ENCODE measurements around the gene EZH2.

EZH2 gene

GRCh38 chr7:148831782-148832181, 52.3 kb downstream of the EZH2 start:
- no peak overlapping the region for H3K27ac ChIP-seq (ENCODE audit: low read length)
- H3K9ac ChIP-seq (ENCODE audit: low read length in 2 of 2), result no peak overlapping the region
- no peaks in the 10 kb centered on the region for H3K36me3 ChIP-seq (ENCODE audit: control insufficient read depth in 2 of 2, insufficient read depth in 2 of 2, low read length in 2 of 2)
- H3K4me3 ChIP-seq (ENCODE audit: low read length in 2 of 2), result no peak overlapping the region
- H3K4me1 ChIP-seq (ENCODE audit: control insufficient read depth, insufficient read depth, low read length), result no peaks in the 10 kb centered on the region
- H3K9me3 ChIP-seq (ENCODE audit: control insufficient read depth in 2 of 2, low read length in 2 of 2), result no peaks in the 10 kb centered on the region
- no peaks in the 10 kb centered on the region for H3K27me3 ChIP-seq (ENCODE audit: control insufficient read depth in 1 of 2, insufficient read depth in 2 of 2, low read length in 2 of 2)

GRCh38 chr7:148830897-148831692, 53.0 kb downstream of the EZH2 start:
- Histone ChIP-seq H3K4me3 (ENCODE audit: low read length in 2 of 2) (no peak overlapping the region), H3K4me1 (ENCODE audit: control insufficient read depth, insufficient read depth, low read length) (no peaks in the 10 kb centered on the region), H3K27me3 (ENCODE audit: control insufficient read depth in 1 of 2, insufficient read depth in 2 of 2, low read length in 2 of 2) (no peaks in the 10 kb centered on the region), H3K36me3 (ENCODE audit: control insufficient read depth in 2 of 2, insufficient read depth in 2 of 2, low read length in 2 of 2) (no peaks in the 10 kb centered on the region), H3K9me3 (ENCODE audit: control insufficient read depth in 2 of 2, low read length in 2 of 2) (no peaks in the 10 kb centered on the region), H3K9ac (ENCODE audit: low read length in 2 of 2) (no peak overlapping the region), H3K27ac (ENCODE audit: low read length) (no peak overlapping the region)

GRCh38 chr7:148828965-148829364, 55.1 kb downstream of the EZH2 start:
- Histone ChIP-seq H3K9ac (ENCODE audit: low read length in 2 of 2) (no peak overlapping the region), H3K4me3 (ENCODE audit: low read length in 2 of 2) (no peak overlapping the region), H3K4me1 (ENCODE audit: control insufficient read depth, insufficient read depth, low read length) (no peaks in the 10 kb centered on the region), H3K9me3 (ENCODE audit: control insufficient read depth in 2 of 2, low read length in 2 of 2) (no peaks in the 10 kb centered on the region), H3K36me3 (ENCODE audit: control insufficient read depth in 2 of 2, insufficient read depth in 2 of 2, low read length in 2 of 2) (no peaks in the 10 kb centered on the region), H3K27ac (ENCODE audit: low read length) (no peak overlapping the region), H3K27me3 (ENCODE audit: control insufficient read depth in 1 of 2, insufficient read depth in 2 of 2, low read length in 2 of 2) (no peaks in the 10 kb centered on the region)

GRCh38 chr7:148825338-148825737, 58.8 kb downstream of the EZH2 start:
- no peak overlapping the region for H3K9ac ChIP-seq (ENCODE audit: low read length in 2 of 2)
- H3K27ac ChIP-seq (ENCODE audit: low read length), result no peak overlapping the region
- no peaks in the 10 kb centered on the region for H3K36me3 ChIP-seq (ENCODE audit: control insufficient read depth in 2 of 2, insufficient read depth in 2 of 2, low read length in 2 of 2)
- H3K27me3 ChIP-seq (ENCODE audit: control insufficient read depth in 1 of 2, insufficient read depth in 2 of 2, low read length in 2 of 2), result no peaks in the 10 kb centered on the region
- no peaks in the 10 kb centered on the region for H3K4me1 ChIP-seq (ENCODE audit: control insufficient read depth, insufficient read depth, low read length)
- H3K9me3 ChIP-seq (ENCODE audit: control insufficient read depth in 2 of 2, low read length in 2 of 2), result no peaks in the 10 kb centered on the region
- H3K4me3 ChIP-seq (ENCODE audit: low read length in 2 of 2), result no peak overlapping the region

- Histone ChIP-seq H3K27me3 (ENCODE audit: control insufficient read depth in 1 of 2, insufficient read depth in 2 of 2, low read length in 2 of 2) (no peaks in the 10 kb centered on the region), H3K36me3 (ENCODE audit: control insufficient read depth in 2 of 2, insufficient read depth in 2 of 2, low read length in 2 of 2) (no peaks in the 10 kb centered on the region), H3K9me3 (ENCODE audit: control insufficient read depth in 2 of 2, low read length in 2 of 2) (no peaks in the 10 kb centered on the region), H3K9ac (ENCODE audit: low read length in 2 of 2) (no peak overlapping the region), H3K27ac (ENCODE audit: low read length) (no peak overlapping the region), H3K4me1 (ENCODE audit: control insufficient read depth, insufficient read depth, low read length) (no peaks in the 10 kb centered on the region), H3K4me3 (ENCODE audit: low read length in 2 of 2) (no peak overlapping the region)
Observed at GRCh38 chr7:148824864-148825263, 59.2 kb downstream of the EZH2 start.

- Histone ChIP-seq H3K4me1 (ENCODE audit: control insufficient read depth, insufficient read depth, low read length) (no peaks in the 10 kb centered on the region), H3K9me3 (ENCODE audit: control insufficient read depth in 2 of 2, low read length in 2 of 2) (no peaks in the 10 kb centered on the region), H3K36me3 (ENCODE audit: control insufficient read depth in 2 of 2, insufficient read depth in 2 of 2, low read length in 2 of 2) (no peaks in the 10 kb centered on the region), H3K27me3 (ENCODE audit: control insufficient read depth in 1 of 2, insufficient read depth in 2 of 2, low read length in 2 of 2) (no peaks in the 10 kb centered on the region), H3K4me3 (ENCODE audit: low read length in 2 of 2) (no peak overlapping the region), H3K9ac (ENCODE audit: low read length in 2 of 2) (no peak overlapping the region), H3K27ac (ENCODE audit: low read length) (no peak overlapping the region)
Observed at GRCh38 chr7:148821422-148821821, 62.7 kb downstream of the EZH2 start.

- no peaks in the 10 kb centered on the region for H3K36me3 ChIP-seq (ENCODE audit: control insufficient read depth in 2 of 2, insufficient read depth in 2 of 2, low read length in 2 of 2)
Observed at GRCh38 chr7:148819697-148820360, 64.3 kb downstream of the EZH2 start.

GRCh38 chr7:148815612-148816011, 68.5 kb downstream of the EZH2 start:
- Histone ChIP-seq H3K27ac (ENCODE audit: low read length) (no peak overlapping the region), H3K9ac (ENCODE audit: low read length in 2 of 2) (no peak overlapping the region), H3K4me3 (ENCODE audit: low read length in 2 of 2) (no peak overlapping the region), H3K36me3 (ENCODE audit: control insufficient read depth in 2 of 2, insufficient read depth in 2 of 2, low read length in 2 of 2) (no peaks in the 10 kb centered on the region), H3K4me1 (ENCODE audit: control insufficient read depth, insufficient read depth, low read length) (no peaks in the 10 kb centered on the region), H3K9me3 (ENCODE audit: control insufficient read depth in 2 of 2, low read length in 2 of 2) (no peaks in the 10 kb centered on the region), H3K27me3 (ENCODE audit: control insufficient read depth in 1 of 2, insufficient read depth in 2 of 2, low read length in 2 of 2) (no peaks in the 10 kb centered on the region)

More at GRCh38 chr7:148819697-148820360, 64.3 kb downstream of the EZH2 start:
- Histone ChIP-seq H3K27ac (ENCODE audit: low read length) (no peak overlapping the region), H3K4me3 (ENCODE audit: low read length in 2 of 2) (no peak overlapping the region), H3K27me3 (ENCODE audit: control insufficient read depth in 1 of 2, insufficient read depth in 2 of 2, low read length in 2 of 2) (no peaks in the 10 kb centered on the region), H3K4me1 (ENCODE audit: control insufficient read depth, insufficient read depth, low read length) (no peaks in the 10 kb centered on the region), H3K9me3 (ENCODE audit: control insufficient read depth in 2 of 2, low read length in 2 of 2) (no peaks in the 10 kb centered on the region), H3K9ac (ENCODE audit: low read length in 2 of 2) (no peak overlapping the region)

GRCh38 chr7:148814922-148815559, 69.0 kb downstream of the EZH2 start:
- Histone ChIP-seq H3K9me3 (ENCODE audit: control insufficient read depth in 2 of 2, low read length in 2 of 2) (no peaks in the 10 kb centered on the region), H3K4me3 (ENCODE audit: low read length in 2 of 2) (no peak overlapping the region), H3K27ac (ENCODE audit: low read length) (no peak overlapping the region), H3K4me1 (ENCODE audit: control insufficient read depth, insufficient read depth, low read length) (no peaks in the 10 kb centered on the region), H3K27me3 (ENCODE audit: control insufficient read depth in 1 of 2, insufficient read depth in 2 of 2, low read length in 2 of 2) (no peaks in the 10 kb centered on the region), H3K36me3 (ENCODE audit: control insufficient read depth in 2 of 2, insufficient read depth in 2 of 2, low read length in 2 of 2) (no peaks in the 10 kb centered on the region), H3K9ac (ENCODE audit: low read length in 2 of 2) (no peak overlapping the region)

- Histone ChIP-seq H3K4me1 (ENCODE audit: control insufficient read depth, insufficient read depth, low read length) (no peaks in the 10 kb centered on the region), H3K4me3 (ENCODE audit: low read length in 2 of 2) (no peak overlapping the region), H3K27ac (ENCODE audit: low read length) (no peak overlapping the region), H3K9me3 (ENCODE audit: control insufficient read depth in 2 of 2, low read length in 2 of 2) (no peaks in the 10 kb centered on the region), H3K36me3 (ENCODE audit: control insufficient read depth in 2 of 2, insufficient read depth in 2 of 2, low read length in 2 of 2) (no peaks in the 10 kb centered on the region), H3K9ac (ENCODE audit: low read length in 2 of 2) (no peak overlapping the region), H3K27me3 (ENCODE audit: control insufficient read depth in 1 of 2, insufficient read depth in 2 of 2, low read length in 2 of 2) (no peaks in the 10 kb centered on the region)
Observed at GRCh38 chr7:148813890-148814289, 70.2 kb downstream of the EZH2 start.

GRCh38 chr7:148811892-148812291, 72.2 kb downstream of the EZH2 start:
- H3K36me3 ChIP-seq (ENCODE audit: control insufficient read depth in 2 of 2, insufficient read depth in 2 of 2, low read length in 2 of 2), result peaks cover 0 to 3% of the 10 kb centered on the region in 2 donors

More at GRCh38 chr7:148811892-148812291, 72.2 kb downstream of the EZH2 start:
- H3K27ac ChIP-seq (ENCODE audit: low read length), result no peak overlapping the region
- H3K4me1 ChIP-seq (ENCODE audit: control insufficient read depth, insufficient read depth, low read length), result no peaks in the 10 kb centered on the region
- H3K27me3 ChIP-seq (ENCODE audit: control insufficient read depth in 1 of 2, insufficient read depth in 2 of 2, low read length in 2 of 2), result no peaks in the 10 kb centered on the region
- no peak overlapping the region for H3K4me3 ChIP-seq (ENCODE audit: low read length in 2 of 2)
- no peak overlapping the region for H3K9ac ChIP-seq (ENCODE audit: low read length in 2 of 2)
- no peaks in the 10 kb centered on the region for H3K9me3 ChIP-seq (ENCODE audit: control insufficient read depth in 2 of 2, low read length in 2 of 2)

All from stomach smooth muscle (tissue), 2 donors.